Measurements from ENCODE around the gene FTO. TPM values are rescaled to one million over a fixed set of nuclear protein-coding genes. Genes with fewer than 3 reads are reported as not detected.

Gene FTO
- polyA plus RNA-seq, 3 donors from 2014 or later, result 61.3 to 106 (median 65.1) TPM

DNA sequence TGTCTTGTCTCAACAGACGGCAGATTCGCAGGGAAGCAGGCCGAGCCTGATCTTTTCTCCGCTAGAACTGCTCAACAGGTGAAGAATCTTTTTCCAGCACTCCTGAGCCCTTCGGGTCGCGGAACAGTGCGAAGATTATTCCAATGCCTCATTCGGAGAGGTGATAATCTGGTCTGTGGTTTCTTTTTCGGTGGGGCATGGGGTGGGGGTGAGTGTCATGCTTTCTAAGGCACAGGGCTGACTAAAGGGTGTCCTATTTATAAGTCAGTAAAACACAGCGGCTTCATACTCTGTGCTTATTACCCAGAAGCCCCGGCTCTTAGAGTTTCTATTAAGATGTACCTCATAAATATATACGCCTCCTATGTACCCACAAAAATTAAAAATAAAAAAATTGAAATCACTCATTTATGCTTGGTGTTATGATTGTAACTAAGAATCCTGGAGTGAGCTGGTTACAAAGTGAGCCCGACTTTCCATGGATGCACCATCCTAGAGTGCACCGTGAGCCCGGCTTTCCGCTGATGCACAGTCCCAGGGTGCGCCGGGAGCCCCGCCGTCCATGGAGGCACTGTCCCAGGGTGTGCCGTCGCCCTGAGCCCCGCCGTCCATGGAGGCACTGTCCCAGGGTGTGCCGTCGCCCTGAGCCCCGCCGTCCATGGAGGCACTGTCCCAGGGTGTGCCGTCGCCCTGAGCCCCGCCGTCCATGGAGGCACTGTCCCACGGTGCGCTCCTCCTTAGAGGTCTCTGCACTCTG lies 417.8 kb downstream of the FTO start:
- Mint-ChIP-seq H3K9me3 (no peaks in the 10 kb centered on the region), H3K27ac (no peak overlapping the region), H3K4me1 (no peaks in the 10 kb centered on the region), H3K4me3 (no peak overlapping the region), H3K27me3 (ENCODE audit: low read depth in 3 of 3) (no peaks in the 10 kb centered on the region), H3K36me3 (peaks cover 0 to 9% (median 0%) of the 10 kb centered on the region in 3 donors)
- no peak for DNase-seq

DNA sequence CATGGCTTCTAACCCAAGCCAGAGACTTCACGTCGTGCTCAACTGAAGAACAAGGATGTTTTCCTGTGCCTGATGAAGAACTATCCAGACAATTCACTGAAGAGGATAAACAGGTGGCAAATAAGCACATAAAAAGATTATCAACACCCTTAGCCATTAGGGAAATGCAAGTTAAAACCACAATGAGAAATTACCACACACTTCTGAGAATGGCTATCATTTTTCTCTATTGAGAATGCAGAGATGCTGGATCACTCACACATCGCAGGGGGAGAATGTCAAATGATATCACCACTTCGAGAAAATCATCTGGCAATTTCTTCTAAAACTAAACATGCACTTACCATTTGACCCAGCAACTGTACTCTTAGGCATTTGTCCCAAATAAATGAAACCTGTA lies 419.8 kb downstream of the FTO start:
- H3K27me3 Mint-ChIP-seq (ENCODE audit: low read depth in 3 of 3), result peaks cover 0 to 4% (median 3%) of the 10 kb centered on the region in 3 donors
- no peaks in the 10 kb centered on the region for H3K9me3 Mint-ChIP-seq
- DNase-seq, result no peak
- H3K4me1 Mint-ChIP-seq, result peaks cover 0 to 2% of the 10 kb centered on the region in 2 donors
- no peak overlapping the region for H3K4me3 Mint-ChIP-seq
- H3K27ac Mint-ChIP-seq, result no peak overlapping the region
- peaks cover 0 to 6% (median 0%) of the 10 kb centered on the region in 3 donors for H3K36me3 Mint-ChIP-seq

DNA sequence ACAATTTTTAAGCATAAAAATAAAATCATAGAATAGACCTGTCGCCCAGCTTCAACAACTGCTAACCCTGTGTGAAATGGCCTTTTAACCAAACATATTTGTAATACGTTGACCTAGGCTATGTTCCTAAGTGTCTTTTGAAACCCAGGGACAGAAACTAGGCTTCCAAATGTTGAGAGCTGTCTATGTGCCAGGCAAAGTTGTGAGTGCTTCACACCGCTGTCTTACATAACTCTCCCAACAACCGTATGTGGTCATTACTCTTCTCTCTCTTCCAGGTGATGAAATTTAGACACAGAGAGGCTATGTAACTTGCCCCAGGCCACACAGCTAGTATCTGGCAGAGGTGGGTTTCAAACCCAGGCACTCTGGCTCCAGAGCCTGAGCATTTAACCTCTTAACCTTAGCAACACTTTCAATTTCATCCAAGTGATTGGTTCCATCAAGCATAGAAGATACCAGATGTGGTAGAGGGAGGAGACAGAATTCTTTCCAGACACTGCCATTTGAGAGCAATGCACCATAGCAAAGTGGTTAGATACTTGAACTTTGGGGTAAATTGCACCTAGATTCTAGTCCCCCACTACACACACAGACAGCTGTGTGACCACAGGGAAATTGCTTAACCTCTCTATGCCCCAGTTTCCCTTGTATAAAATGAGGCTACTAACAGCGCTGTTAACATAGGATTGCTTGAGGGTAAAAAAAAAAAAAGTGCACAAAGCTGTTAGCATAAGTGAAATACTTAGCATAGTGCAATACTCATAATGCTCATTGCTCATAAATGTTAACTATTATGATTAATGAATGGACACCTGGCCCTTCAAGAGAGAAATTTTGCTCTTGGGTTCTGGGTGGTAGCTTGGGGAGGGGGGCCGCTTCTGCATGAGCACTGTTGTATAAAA lies 422.0 kb downstream of the FTO start:
- peaks cover 0 to 2% (median 0%) of the 10 kb centered on the region in 6 donors for H3K9me3 Mint-ChIP-seq
- H3K4me1 Mint-ChIP-seq, result peaks cover 0 to 2% of the 10 kb centered on the region in 2 donors
- DNase-seq, result no peak
- H3K4me3 Mint-ChIP-seq, result no peak overlapping the region
- peaks cover 0 to 3% (median 0%) of the 10 kb centered on the region in 3 donors for H3K36me3 Mint-ChIP-seq
- H3K27ac Mint-ChIP-seq, result no peak overlapping the region
- H3K27me3 Mint-ChIP-seq (ENCODE audit: low read depth in 3 of 3), result peaks cover 1 to 6% (median 3%) of the 10 kb centered on the region in 3 donors

DNA sequence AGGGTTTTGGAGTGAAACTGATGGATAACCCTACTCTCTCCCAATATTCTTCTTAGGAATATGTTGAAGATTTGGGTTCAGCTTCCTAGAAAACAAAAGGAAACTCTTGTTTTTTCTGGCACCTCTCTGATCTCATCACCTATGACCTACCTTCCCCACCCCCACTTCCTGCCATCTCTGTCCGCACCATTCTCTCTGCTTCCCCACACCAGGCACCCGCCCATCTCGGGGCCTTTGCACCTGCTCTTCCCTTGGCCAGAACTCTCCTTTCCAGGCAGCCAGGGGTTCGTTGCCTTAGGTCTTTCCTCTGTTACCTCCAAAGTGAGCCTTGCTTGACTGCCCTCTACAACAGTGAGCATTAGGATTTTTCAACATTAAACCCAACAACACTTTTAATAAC lies 423.0 kb downstream of the FTO start:
- peak overlapping the region in 1 of 6 donors; percentile 41 for H3K27ac Mint-ChIP-seq
- peaks cover 0 to 2% of the 10 kb centered on the region in 2 donors for H3K4me1 Mint-ChIP-seq
- H3K4me3 Mint-ChIP-seq, result no peak overlapping the region
- peaks cover 0 to 3% (median 0%) of the 10 kb centered on the region in 3 donors for H3K36me3 Mint-ChIP-seq
- peaks cover 1 to 6% (median 4%) of the 10 kb centered on the region in 3 donors for H3K27me3 Mint-ChIP-seq (ENCODE audit: low read depth in 3 of 3)
- H3K9me3 Mint-ChIP-seq, result peaks cover 0 to 2% (median 0%) of the 10 kb centered on the region in 6 donors
- no peak for DNase-seq

DNA sequence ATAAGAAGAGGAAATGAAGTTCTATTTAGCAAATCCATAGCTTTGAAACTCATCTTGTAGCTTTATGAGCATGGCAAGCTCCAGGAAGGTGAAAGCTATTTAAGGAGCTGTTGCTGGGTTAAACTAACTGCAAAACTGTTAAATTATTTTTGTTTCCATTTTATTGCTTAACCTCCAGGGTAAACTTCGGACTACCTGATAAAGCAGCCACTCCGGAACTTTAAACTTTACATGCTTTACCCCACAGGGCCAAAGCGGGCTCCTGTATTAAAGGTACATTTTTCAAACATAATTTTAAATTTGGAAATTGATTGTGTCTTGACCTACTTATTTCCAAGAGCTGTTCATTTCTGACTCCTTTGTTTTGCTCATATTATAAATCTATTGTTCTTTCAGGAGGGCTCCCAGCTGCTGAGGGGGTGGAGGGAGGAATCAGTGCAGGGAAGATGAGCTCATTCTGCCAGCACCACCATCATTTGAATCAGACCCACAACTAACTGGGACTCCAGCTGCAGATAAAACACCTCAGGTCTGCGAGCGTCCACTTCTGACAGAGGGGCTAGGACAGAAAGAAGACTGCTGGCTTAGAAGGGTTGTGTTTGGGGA lies 424.8 kb downstream of the FTO start:
- Mint-ChIP-seq H3K4me1 (peaks cover 0 to 2% of the 10 kb centered on the region in 2 donors), H3K4me3 (no peak overlapping the region), H3K27ac (no peak overlapping the region), H3K36me3 (no peaks in the 10 kb centered on the region), H3K9me3 (peaks cover 0 to 2% (median 0%) of the 10 kb centered on the region in 6 donors), H3K27me3 (ENCODE audit: low read depth in 3 of 3) (peaks cover 1 to 6% (median 4%) of the 10 kb centered on the region in 3 donors)
- no peak for DNase-seq

DNA sequence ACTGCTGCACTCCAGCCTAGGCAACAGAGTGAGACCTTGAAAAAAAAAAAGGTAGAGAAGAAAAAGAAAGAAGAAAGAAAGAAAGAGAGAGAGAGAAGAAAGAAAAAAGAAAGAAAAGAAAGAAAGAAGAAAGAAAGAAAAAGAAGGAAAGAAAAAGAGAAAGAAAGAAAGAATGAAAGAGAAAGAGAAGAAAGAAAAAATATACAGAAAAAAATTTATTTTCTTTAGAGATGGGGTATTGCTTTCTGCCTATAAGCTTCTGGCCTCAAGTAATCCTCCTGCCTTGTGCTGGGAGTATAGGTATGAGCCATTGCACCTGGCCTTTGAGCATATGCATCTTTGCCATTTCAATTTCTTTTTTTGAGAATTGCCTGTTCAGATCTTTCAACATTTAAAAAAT lies 425.9 kb downstream of the FTO start:
- H3K36me3 Mint-ChIP-seq, result no peaks in the 10 kb centered on the region
- no peak for DNase-seq
- peaks cover 0 to 2% (median 0%) of the 10 kb centered on the region in 6 donors for H3K9me3 Mint-ChIP-seq
- peaks cover 1 to 6% (median 4%) of the 10 kb centered on the region in 3 donors for H3K27me3 Mint-ChIP-seq (ENCODE audit: low read depth in 3 of 3)
- H3K4me1 Mint-ChIP-seq, result peaks cover 0 to 2% of the 10 kb centered on the region in 2 donors
- H3K27ac Mint-ChIP-seq, result no peak overlapping the region
- H3K4me3 Mint-ChIP-seq, result no peak overlapping the region

DNA sequence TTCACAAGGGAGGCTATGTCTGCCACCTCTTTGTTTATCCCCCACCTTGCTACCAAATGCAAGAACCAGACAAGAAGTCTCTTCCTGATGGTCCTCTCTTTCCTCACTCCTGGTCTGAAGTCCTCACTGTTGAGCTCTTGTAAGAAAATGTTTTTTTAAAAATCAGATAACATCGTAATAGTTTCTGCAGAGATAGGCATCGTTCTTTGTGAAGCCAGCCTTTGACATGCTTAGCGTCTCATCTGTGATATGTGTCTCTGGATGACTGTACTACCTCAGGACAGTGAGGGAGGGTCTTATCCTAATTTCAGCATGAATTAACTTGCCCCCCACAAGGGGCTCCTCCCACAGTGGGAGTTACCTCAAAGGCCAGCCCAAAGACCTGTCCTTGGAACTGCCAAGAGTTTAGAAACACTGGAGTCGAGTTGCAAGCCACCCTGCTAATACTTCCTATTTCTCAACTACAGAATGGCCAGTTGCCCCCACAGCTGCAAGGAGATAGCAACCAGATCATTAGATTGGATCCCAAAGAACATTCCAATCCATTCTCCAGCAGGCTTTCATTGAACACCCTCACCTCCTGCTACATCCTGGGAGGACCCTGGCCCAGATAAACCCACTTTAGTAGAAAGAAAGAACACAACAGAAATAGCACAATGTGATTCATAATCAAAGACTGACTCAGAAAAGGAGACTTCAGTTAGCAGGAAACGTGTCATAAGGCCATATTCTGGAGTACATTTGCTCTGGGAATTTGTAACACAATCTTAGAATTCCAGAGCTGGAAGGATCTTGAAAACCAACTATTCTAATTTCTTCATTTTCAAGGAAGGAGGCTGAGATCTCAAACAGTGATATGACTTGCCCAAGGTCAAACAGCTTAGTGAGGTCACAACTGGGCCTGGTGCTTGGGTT lies 431.7 kb downstream of the FTO start:
- H3K4me1 Mint-ChIP-seq, result no peaks in the 10 kb centered on the region
- no peak overlapping the region for H3K27ac Mint-ChIP-seq
- DNase-seq, result no peak
- peaks cover 0 to 9% (median 5%) of the 10 kb centered on the region in 3 donors for H3K27me3 Mint-ChIP-seq (ENCODE audit: low read depth in 3 of 3)
- H3K36me3 Mint-ChIP-seq, result no peaks in the 10 kb centered on the region
- H3K4me3 Mint-ChIP-seq, result no peak overlapping the region
- H3K9me3 Mint-ChIP-seq, result no peaks in the 10 kb centered on the region

DNA sequence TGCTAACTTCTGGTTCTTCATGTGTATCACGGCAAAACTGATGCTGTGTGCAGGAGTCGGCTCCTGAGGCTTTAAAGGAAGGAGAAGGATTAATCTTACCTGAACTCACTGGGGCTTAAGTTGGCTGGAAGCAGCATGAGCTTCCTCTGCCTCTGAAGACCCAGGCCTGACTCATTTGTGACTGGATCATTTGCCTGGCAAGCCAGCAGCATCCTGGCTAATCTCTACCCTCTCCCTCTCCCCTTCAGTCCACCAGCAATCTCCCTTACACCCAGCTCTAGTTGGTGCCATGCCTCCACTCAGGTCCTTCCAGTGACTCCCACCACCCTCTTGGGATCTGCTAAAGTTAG lies 432.3 kb downstream of the FTO start:
- Mint-ChIP-seq H3K4me1 (no peaks in the 10 kb centered on the region), H3K9me3 (no peaks in the 10 kb centered on the region), H3K4me3 (no peak overlapping the region), H3K27ac (no peak overlapping the region), H3K36me3 (no peaks in the 10 kb centered on the region), H3K27me3 (ENCODE audit: low read depth in 3 of 3) (peaks cover 0 to 9% (median 3%) of the 10 kb centered on the region in 3 donors)
- DNase-seq, result no peak

DNA sequence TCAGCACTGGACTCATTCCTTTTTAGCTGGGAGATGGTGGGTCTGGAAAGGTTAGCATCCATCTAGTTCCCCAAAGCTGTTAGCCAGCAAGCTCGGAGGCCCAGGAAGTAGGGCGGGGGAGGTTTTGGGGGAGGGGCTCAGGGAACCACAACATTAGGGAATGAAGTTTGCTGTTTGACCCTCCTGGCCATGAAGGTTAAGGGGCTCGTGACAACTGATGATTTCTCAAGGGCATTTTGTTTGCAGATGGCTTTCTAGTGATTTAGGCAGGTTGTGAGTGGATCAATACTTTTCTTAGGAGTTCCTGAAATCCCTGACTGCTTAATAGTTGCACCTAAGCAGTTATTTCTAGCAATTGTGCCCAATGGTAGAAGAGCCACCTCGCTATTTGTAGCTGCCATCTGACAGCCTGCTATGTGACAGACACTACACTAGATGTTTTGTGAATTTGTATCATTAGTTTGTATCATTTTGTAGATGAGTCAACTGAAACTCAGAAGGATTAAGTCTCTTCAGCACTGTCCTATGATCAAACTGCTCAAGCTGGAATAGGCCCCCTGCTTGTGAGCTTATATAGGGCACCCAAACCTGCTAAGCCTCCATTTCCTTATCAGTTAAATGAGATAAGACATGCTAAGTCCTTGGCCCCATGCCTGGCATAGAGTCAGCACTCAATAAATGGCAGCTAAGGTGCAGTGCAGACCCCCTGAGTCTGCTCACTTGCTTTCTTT lies 436.3 kb downstream of the FTO start:
- Mint-ChIP-seq H3K27ac (no peak overlapping the region), H3K9me3 (no peaks in the 10 kb centered on the region), H3K36me3 (no peaks in the 10 kb centered on the region), H3K27me3 (ENCODE audit: low read depth in 3 of 3) (peaks cover 2 to 9% (median 3%) of the 10 kb centered on the region in 3 donors), H3K4me3 (no peak overlapping the region), H3K4me1 (no peaks in the 10 kb centered on the region)
- DNase-seq, result no peak

DNA sequence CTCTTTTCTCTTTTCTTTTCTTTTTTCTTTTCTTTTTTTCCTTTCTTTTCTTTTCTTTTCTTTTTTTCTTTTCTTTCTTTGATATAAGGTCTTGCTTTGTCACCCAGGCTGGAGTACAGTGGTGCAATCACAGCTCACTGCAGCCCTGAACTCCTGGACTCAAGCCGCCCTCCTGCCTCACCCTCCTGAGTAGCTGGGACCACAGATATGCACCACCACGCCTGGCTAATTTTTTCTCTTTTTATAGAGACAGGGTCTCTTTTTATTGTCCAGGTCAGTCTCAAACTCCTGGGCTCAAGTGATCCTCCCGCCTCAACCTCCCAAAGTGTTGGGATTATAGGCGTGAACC lies 436.8 kb downstream of the FTO start:
- Mint-ChIP-seq H3K4me1 (no peaks in the 10 kb centered on the region), H3K27ac (no peak overlapping the region), H3K4me3 (no peak overlapping the region), H3K36me3 (no peaks in the 10 kb centered on the region), H3K27me3 (ENCODE audit: low read depth in 3 of 3) (peaks cover 2 to 9% (median 3%) of the 10 kb centered on the region in 3 donors), H3K9me3 (no peaks in the 10 kb centered on the region)
- no peak for DNase-seq

DNA sequence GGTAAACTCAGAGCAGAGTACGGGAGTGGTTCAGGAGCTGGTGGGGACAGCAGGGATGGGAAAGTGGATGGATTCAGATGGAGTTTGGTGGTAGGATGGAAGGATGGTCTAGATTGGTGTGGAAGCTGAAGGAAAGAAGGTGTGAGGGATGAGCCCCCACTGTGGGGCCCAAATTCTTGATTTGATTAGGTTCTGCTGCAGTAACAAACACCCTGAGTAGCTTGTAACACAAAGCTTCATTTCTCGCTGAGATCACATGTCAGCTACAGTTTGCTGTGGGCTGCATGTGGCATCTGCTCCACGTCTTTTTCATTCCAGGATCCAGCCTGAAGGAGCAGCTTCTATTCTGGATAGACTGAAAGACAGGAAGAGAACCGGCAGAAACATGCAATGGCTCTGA lies 438.8 kb downstream of the FTO start:
- no peak overlapping the region for H3K4me3 Mint-ChIP-seq
- no peak overlapping the region for H3K27ac Mint-ChIP-seq
- no peaks in the 10 kb centered on the region for H3K36me3 Mint-ChIP-seq
- H3K9me3 Mint-ChIP-seq, result no peaks in the 10 kb centered on the region
- DNase-seq, result no peak
- peaks cover 2 to 6% (median 3%) of the 10 kb centered on the region in 3 donors for H3K27me3 Mint-ChIP-seq (ENCODE audit: low read depth in 3 of 3)
- H3K4me1 Mint-ChIP-seq, result no peaks in the 10 kb centered on the region

DNA sequence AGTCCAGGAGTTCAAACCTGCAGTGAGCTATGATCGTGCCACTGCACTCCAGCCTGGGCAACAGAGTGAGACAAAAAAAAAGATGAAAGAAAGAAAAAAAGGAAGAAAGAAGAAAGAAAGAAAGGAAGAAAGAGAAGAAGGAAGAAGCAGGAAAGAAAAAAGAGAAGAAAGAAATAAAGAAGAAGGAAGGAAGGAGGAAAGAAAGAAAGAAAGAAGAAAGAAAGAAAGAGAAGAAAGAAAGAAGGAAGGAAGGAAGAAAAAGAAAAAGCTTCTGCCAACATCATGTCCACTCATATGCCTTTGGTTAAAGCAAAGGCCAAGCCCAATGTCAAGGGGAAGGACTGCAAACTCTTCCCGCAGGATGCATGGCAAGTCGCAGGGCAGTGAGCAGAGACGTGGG lies 439.5 kb downstream of the FTO start:
- DNase-seq, result no peak
- H3K36me3 Mint-ChIP-seq, result no peaks in the 10 kb centered on the region
- H3K27me3 Mint-ChIP-seq (ENCODE audit: low read depth in 3 of 3), result peaks cover 2 to 6% (median 4%) of the 10 kb centered on the region in 3 donors
- H3K9me3 Mint-ChIP-seq, result no peaks in the 10 kb centered on the region
- H3K27ac Mint-ChIP-seq, result no peak overlapping the region
- H3K4me1 Mint-ChIP-seq, result no peaks in the 10 kb centered on the region
- no peak overlapping the region for H3K4me3 Mint-ChIP-seq

Data from immature natural killer cell (primary cell).